NCI-H748 (cell line): Measurements from ENCODE around the gene PROC.

Source experiments
- DNase-seq: peaks from one replicate; lab custom pipeline; 2025; ENCODE audit not compliant: unreplicated experiment; lab: John Stamatoyannopoulos, UW

Gene PROC

GRCh38 chr2:127454595-127455565 lies 36.7 kb downstream of the PROC start:
- no peak for DNase-seq

DNA sequence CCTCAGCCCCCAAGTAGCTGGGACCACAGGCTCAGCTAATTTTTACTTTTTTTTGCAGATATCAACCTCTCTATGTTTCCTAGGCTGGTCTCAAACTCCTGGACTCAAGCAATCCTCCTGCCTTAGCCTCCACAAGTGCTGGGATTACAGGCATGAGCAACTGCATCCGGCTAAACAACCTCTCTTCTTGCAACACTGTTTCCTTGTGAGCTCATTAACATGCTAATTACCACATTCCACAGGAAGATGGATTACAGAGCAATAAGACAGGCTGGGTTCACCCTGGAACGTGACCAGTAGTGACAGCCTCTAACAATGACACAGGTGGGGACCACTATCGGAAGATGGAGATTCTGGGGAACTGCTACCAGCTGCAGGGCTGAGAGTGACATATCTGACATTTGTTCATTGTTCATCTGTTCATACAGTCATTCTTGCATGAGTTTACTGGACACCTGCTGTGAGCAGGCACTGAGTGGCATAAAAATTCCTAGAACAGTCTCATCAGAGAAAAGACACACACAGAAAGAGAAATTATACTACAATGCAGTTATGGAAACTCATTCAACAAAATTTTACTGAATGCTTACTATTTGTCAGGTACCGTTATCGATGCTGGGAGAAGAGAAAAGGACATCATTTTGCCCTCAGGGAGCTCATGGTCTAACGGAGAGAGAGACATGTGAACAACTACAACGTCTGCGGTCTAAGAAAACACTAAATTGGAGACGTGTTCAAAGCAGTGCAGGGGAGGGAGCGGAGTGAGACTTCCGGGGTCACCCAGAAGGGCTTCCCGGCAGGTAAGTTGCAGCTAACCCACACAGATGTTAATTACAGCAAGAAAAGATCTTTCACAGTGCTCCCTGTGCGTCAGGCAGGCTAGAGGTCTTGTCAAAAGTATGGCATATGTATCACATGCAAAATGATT lies 37.6 kb downstream of the PROC start:
- no peak for DNase-seq

GRCh38 chr2:127456960-127457359 lies 38.7 kb downstream of the PROC start:
- DNase-seq, result no peak

GRCh38 chr2:127462461-127462860 lies 44.2 kb downstream of the PROC start:
- DNase-seq, result no peak

GRCh38 chr2:127463155-127463991 lies 45.1 kb downstream of the PROC start:
- no peak for DNase-seq

DNA sequence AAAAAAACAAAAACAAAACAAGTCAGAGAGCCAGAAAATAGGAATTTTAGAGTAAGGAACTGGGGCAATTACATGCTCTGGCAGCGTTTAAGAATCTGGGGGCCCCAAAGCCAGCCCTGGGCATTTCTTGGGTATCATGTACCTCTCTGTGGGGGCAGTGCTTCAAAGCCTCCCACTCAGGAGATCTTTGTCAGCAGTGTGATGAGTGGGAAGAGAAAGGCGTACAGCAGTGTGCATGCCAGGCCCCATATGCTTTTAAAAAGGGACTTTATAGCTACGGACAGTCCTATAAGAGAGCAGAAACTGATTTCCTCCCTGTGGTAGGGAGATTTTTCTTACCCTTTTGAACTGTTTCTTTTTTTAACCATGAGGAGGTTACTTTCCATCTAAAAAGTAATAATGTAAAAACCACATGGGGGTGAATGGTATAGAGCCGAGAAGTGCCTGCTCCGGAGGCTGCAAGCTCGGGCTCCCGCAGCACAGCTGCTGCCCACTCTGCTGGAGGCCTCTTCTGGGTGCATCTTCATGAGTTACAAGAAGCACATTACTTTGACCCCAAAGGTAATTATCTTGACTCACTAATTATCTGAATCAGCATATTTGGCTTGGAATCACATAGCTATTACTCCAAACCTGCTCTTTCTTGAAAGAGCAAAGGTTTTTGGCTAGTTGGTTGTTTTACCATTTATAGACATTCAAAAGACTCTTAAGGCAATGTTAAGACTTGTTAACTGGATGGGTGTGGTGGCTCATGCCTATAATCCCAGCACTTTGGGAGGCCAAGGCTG lies 46.4 kb downstream of the PROC start:
- no peak for DNase-seq

GRCh38 chr2:127465258-127465657 lies 47.0 kb downstream of the PROC start:
- no peak for DNase-seq

DNA sequence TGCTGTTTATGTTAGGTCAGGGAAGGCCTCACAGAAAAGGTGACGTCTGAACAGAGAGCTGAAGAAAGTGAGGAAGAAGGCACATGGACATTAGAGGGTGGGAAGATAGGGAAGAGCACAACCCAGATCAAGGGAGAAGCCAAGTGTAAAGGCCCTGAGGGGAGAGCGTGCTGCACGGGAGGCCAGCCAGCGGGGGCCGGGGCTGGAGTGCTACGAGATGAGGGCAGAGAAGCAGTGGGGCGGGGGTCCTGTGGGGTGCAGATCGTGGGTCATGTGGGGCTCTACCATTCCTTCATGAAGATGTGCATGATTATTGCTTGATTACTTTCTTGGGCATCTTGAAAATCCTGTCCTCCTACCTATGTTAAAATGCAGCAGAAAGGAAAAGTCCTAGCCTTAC lies 50.8 kb downstream of the PROC start:
- DNase-seq, result no peak

DNA sequence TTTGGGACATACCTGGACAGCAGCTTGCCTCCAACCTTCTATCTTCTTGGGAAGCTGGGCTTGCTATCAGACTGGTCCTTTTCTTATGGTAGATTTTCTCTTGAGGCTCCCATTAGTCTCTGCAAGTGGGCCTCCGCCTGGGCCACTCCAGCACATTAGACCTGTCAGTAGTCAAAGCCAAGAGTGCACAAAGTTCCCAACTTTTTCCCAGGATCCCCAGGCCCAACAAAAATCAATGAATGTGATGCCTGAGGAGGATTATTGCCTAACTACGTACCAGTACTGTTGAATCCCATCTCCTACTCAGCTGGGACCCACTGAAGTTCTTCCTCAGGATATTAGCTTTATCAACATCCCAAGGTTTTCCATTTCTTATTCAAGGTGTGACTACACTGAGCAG lies 51.7 kb downstream of the PROC start:
- DNase-seq, result no peak

DNA sequence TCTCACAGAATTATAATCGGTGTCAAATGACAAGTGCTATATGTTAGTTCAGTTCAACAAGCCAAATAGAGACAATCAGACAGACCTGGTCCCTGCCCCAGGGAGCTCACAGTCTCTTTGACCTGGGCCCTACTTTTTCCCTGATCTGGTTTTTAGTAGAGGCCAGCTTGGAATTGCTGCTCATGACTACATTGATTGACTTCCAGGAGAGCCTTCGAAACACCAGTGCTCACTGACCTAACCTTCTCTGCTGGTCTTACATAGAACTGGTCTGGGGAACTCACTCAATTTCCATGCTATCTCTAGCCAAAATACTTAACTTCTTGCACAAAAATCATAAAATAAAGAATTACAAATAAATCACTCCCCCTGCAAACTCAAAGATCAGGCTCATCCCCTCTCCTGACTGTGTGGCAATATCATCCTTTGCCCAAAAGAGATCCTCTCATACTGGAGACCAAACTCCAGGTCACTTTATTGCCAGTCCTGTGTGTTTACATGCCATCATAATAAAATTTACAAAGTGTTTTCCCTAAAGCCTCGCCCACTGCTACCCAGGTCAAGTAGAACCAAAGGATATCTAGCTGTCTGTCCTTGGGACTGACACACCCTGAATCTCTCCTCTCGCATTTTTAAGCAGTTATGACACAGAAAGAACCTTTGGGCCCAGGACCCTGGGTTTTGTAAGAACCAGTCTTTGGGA lies 53.2 kb downstream of the PROC start:
- no peak for DNase-seq

GRCh38 chr2:127472268-127472667 lies 54.0 kb downstream of the PROC start:
- no peak for DNase-seq

DNA sequence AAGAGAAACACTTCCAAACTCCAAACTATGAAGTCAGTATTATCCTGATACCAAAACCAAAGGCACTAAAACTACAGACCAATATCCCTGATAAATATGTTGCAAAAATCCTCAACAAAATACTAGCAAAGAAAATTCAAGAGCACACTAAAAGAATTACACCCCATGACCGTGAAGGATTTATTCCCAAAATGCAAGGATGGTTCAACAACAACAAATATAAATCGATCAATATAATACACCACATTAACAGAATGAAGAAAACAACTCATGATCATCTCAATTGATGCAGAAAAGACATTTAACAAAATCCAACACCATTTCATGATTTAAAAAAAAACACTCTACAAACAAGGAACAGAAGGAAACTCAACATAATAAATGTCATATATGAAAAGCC lies 57.6 kb downstream of the PROC start:
- no peak for DNase-seq
